Dermis blood vessel endothelial cell (primary cell): ENCODE measurements around the gene LRRC8E. TPM values are rescaled to one million over a fixed set of nuclear protein-coding genes. Genes with fewer than 3 reads are reported as not detected.
A peak's percentile ranks its signal among the peaks of the same experiment; 100 is the strongest.

Experiments used
- DNase-seq: peaks from one replicate; pipeline ENCODE4 v3.0.0; 2010
- total RNA-seq: library from RNA; depleted of rRNA; stranded (reverse); fragments of >200 nt; gene quantifications from 2 replicates; pipeline ENCODE4 v1.2.3, GENCODE V29; 2014

LRRC8E gene
- total RNA-seq, 1 donor from 2014 or later = 0.51 TPM

GRCh38 chr19:7868671-7869452 lies 19.4 kb upstream of the LRRC8E start:
- peak; percentile 75 for DNase-seq

- DNase-seq = peak; percentile 54
Observed at GRCh38 chr19:7869453-7869909, 18.8 kb upstream of the LRRC8E start.

GRCh38 chr19:7869910-7870511 lies 18.3 kb upstream of the LRRC8E start:
- DNase-seq = peak; percentile 41

- DNase-seq = peak; percentile 38
Observed at GRCh38 chr19:7870571-7871436, 17.5 kb upstream of the LRRC8E start.

- peak; percentile 76 for DNase-seq
Observed at GRCh38 chr19:7871437-7872305, 16.6 kb upstream of the LRRC8E start.

GRCh38 chr19:7872306-7873204 lies 15.8 kb upstream of the LRRC8E start:
- DNase-seq = no peak

- DNase-seq = no peak
Observed at GRCh38 chr19:7873304-7874075, 14.8 kb upstream of the LRRC8E start.

GRCh38 chr19:7874076-7874896 lies 14.0 kb upstream of the LRRC8E start, which contains the start of gene PRR36:
Gene PRR36, minus strand, starts transcription at chr19:7874390. Its CDS starts 701 bp downstream, at chr19:7873689.
- peak; percentile 60 for DNase-seq

GRCh38 chr19:7874897-7875273 lies 13.4 kb upstream of the LRRC8E start:
- DNase-seq = no peak

GRCh38 chr19:7877249-7877836 lies 11.0 kb upstream of the LRRC8E start:
- no peak for DNase-seq

GRCh38 chr19:7879111-7879807 lies 9.1 kb upstream of the LRRC8E start:
- DNase-seq = no peak

- DNase-seq = no peak
Observed at GRCh38 chr19:7879836-7880235, 8.5 kb upstream of the LRRC8E start.

- DNase-seq = no peak
Observed at GRCh38 chr19:7881910-7882309, 6.4 kb upstream of the LRRC8E start.

GRCh38 chr19:7883105-7883504 lies 5.2 kb upstream of the LRRC8E start:
- DNase-seq = no peak

GRCh38 chr19:7883796-7884570 lies 4.3 kb upstream of the LRRC8E start:
- DNase-seq = no peak

- DNase-seq = no peak
Observed at GRCh38 chr19:7885818-7886217, 2.5 kb upstream of the LRRC8E start.

- no peak for DNase-seq
Observed at GRCh38 chr19:7887408-7888144, 734 bp upstream of the LRRC8E start.
